Measurements from ENCODE around the gene IDS. TPM values are rescaled to one million over a fixed set of nuclear protein-coding genes. Genes with fewer than 3 reads are reported as not detected.
"Not testable (repeated sequence)": the region's sequence is repeated elsewhere in the genome, so short reads cannot be mapped to it uniquely, and the experiment has no call there.

The IDS gene
- total and polyA plus RNA-seq, 7 donors, result 31.3 to 97.2 (median 71.3) TPM

- 34 to 54% methylated on average over 10 of the region's 10 CpGs for WGBS, 2 donors
- Histone ChIP-seq H3K9me3 (no peaks in the 10 kb centered on the region), H3K4me3 (peak overlapping the region; percentile 65 to 69 (median 68)), H3K27ac (peak overlapping the region; percentile 83 to 94 (median 88)), H3K36me3 (peaks cover 0 to 25% (median 0%) of the 10 kb centered on the region in 4 donors), H3K27me3 (no peaks in the 10 kb centered on the region), H3K4me1 (peaks cover 0 to 10% (median 2%) of the 10 kb centered on the region in 4 donors)
- no peak for TF ChIP-seq POLR2AphosphoS5 (IDR thresholded peaks at IDR 0.05)
- no peak for TF ChIP-seq CTCF (IDR thresholded peaks at IDR 0.05)
- TF ChIP-seq POLR2A (IDR thresholded peaks at IDR 0.05), result no peak
- TF ChIP-seq EP300 (IDR thresholded peaks at IDR 0.05), result no peak
- intact Hi-C loops (cut with DNase I), result loop anchor here (2.0 kb wide), 2 partner anchors 36 to 126 kb away; partner anchors contain the start of genes EOLA1 and TMEM185A
- no peak for DNase-seq
These were observed 736 bp downstream of the IDS start for GRCh38 chrX:149504226-149504914.

GRCh38 chrX:149503446-149503845, 1.7 kb downstream of the IDS start:
- intact Hi-C loops (cut with DNase I); H3K27me3 ChIP-seq; DNase-seq; H3K9me3 ChIP-seq: not testable (repeated sequence)
- Histone ChIP-seq H3K36me3 (peaks cover 0 to 26% (median 0%) of the 10 kb centered on the region in 4 donors), H3K4me3 (peak overlapping the region in 1 of 4 donors; percentile 65), H3K4me1 (peaks cover 0 to 10% (median 2%) of the 10 kb centered on the region in 4 donors), H3K27ac (peak overlapping the region; percentile 49 to 89 (median 86))
- 30 to 68% methylated on average over 5 to 6 of the region's 10 CpGs for WGBS, 2 donors

- 56 to 61% methylated on average over 5 of the region's 5 CpGs for WGBS, 2 donors
- Histone ChIP-seq H3K4me1 (peaks cover 0 to 10% (median 2%) of the 10 kb centered on the region in 4 donors), H3K36me3 (peaks cover 0 to 31% (median under 1%) of the 10 kb centered on the region in 4 donors)
- H3K27ac ChIP-seq; intact Hi-C loops (cut with DNase I); H3K9me3 ChIP-seq; DNase-seq; H3K4me3 ChIP-seq; H3K27me3 ChIP-seq: not testable (repeated sequence)
These were observed 2.2 kb downstream of the IDS start for GRCh38 chrX:149502923-149503322.

GRCh38 chrX:149499766-149500165, 5.3 kb downstream of the IDS start:
- DNase-seq, result no peak
- H3K27me3 ChIP-seq, result no peaks in the 10 kb centered on the region
- peaks cover 3 to 63% (median 16%) of the 10 kb centered on the region in 4 donors for H3K36me3 ChIP-seq
- no peak for TF ChIP-seq CTCF (IDR thresholded peaks at IDR 0.05)
- no peak for TF ChIP-seq POLR2AphosphoS5 (IDR thresholded peaks at IDR 0.05)
- no peak for TF ChIP-seq POLR2A (IDR thresholded peaks at IDR 0.05)
- no peak for TF ChIP-seq EP300 (IDR thresholded peaks at IDR 0.05)
- H3K27ac ChIP-seq, result no peak overlapping the region
- WGBS, 2 donors, result 88 to 90% methylated on average over 5 of the region's 5 CpGs
- no peaks in the 10 kb centered on the region for H3K9me3 ChIP-seq
- intact Hi-C loops (cut with DNase I), result no loop called here
- H3K4me3 ChIP-seq, result no peak overlapping the region
- H3K4me1 ChIP-seq, result peaks cover 0 to 4% (median 2%) of the 10 kb centered on the region in 4 donors

GRCh38 chrX:149498767-149499166, 6.3 kb downstream of the IDS start:
- Histone ChIP-seq H3K4me1 (no peaks in the 10 kb centered on the region), H3K4me3 (no peak overlapping the region), H3K27me3 (no peaks in the 10 kb centered on the region), H3K36me3 (peaks cover 3 to 73% (median 16%) of the 10 kb centered on the region in 4 donors), H3K9me3 (no peaks in the 10 kb centered on the region), H3K27ac (no peak overlapping the region)
- 96 to 99% methylated on average over 4 of the region's 4 CpGs for WGBS, 2 donors
- intact Hi-C loops (cut with DNase I), result no loop called here
- no peak for DNase-seq
- TF ChIP-seq POLR2AphosphoS5 (IDR thresholded peaks at IDR 0.05), result no peak
- no peak for TF ChIP-seq EP300 (IDR thresholded peaks at IDR 0.05)
- no peak for TF ChIP-seq CTCF (IDR thresholded peaks at IDR 0.05)
- TF ChIP-seq POLR2A (IDR thresholded peaks at IDR 0.05), result no peak

Data from sigmoid colon (tissue), 7 donors.